Liver (tissue), 9 donors: ENCODE measurements around the gene HARS1. TPM values are rescaled to one million over a fixed set of nuclear protein-coding genes. Genes with fewer than 3 reads are reported as not detected.
"Not testable (repeated sequence)": the region's sequence is repeated elsewhere in the genome, so short reads cannot be mapped to it uniquely, and the experiment has no call there.

Experiments used
- DNase-seq: peaks from one replicate; pipeline ENCODE4 v3.0.0-alpha.2; 2017; ENCODE audit warnings: low spot score
- H3K27ac ChIP-seq, 2 donors: one replicate each; pipeline ENCODE4 v1.7.0; 2013; ENCODE audit warnings: inconsistent platforms in 2 of 2, low read length in 2 of 2, control low read depth in 1 of 2, low read depth in 1 of 2, mild to moderate bottlenecking in 1 of 2
- H3K27me3 ChIP-seq, 4 donors: one replicate each; pipeline versions ENCODE4 v1.6.1 to v1.7.0; 2013; ENCODE audit warnings: low read length in 3 of 4, inconsistent platforms in 1 of 4, mild to moderate bottlenecking in 1 of 4, moderate library complexity in 1 of 4; ENCODE audit not compliant: control insufficient read depth in 4 of 4, insufficient read depth in 4 of 4
- H3K36me3 ChIP-seq, 4 donors: one replicate each; pipeline versions ENCODE4 v1.6.1 to v1.7.0; 2013; ENCODE audit warnings: low read length in 3 of 4, mild to moderate bottlenecking in 3 of 4, low read depth in 1 of 4, moderate library complexity in 1 of 4; ENCODE audit not compliant: control insufficient read depth in 4 of 4, insufficient read depth in 3 of 4
- H3K4me1 ChIP-seq, 4 donors: one replicate each; pipeline versions ENCODE4 v1.6.1 to v1.7.0; 2013; ENCODE audit warnings: low read length in 3 of 4, mild to moderate bottlenecking in 3 of 4, moderate library complexity in 1 of 4; ENCODE audit not compliant: control insufficient read depth in 4 of 4, insufficient read depth in 4 of 4
- H3K4me3 ChIP-seq, 3 donors: one replicate each; pipeline versions ENCODE4 v1.6.1 to v1.7.0; 2013; ENCODE audit warnings: low read length in 3 of 3, control low read depth in 1 of 3, low read depth in 1 of 3, mild to moderate bottlenecking in 1 of 3
- H3K9ac ChIP-seq, 2 donors: one replicate each; pipeline ENCODE4 v1.7.0; 2013; ENCODE audit warnings: low read length in 2 of 2, mild to moderate bottlenecking in 2 of 2, moderate library complexity in 2 of 2, control low read depth in 1 of 2, low read depth in 1 of 2
- H3K9me3 ChIP-seq, 4 donors: one replicate each; pipeline versions ENCODE4 v1.6.1 to v1.7.0; 2013; ENCODE audit warnings: low read length in 3 of 4; ENCODE audit not compliant: control insufficient read depth in 4 of 4
- ATF3 ChIP-seq: IDR thresholded peaks from 2 replicates; pipeline ENCODE4 v1.6.1; 2016; ENCODE audit warnings: antibody characterized with exemption
- CTCF ChIP-seq: fragments of 150-350 bp; IDR thresholded peaks from 2 replicates; pipeline ENCODE4 v1.5.1; 2017; ENCODE audit warnings: improper control_type of control experiment, low read depth, low read length; ENCODE audit not compliant: missing input control
- EGR1 ChIP-seq, 2 donors: IDR thresholded peaks; 2 replicates each; pipeline ENCODE4 v1.6.1; 2016 to 2018; ENCODE audit warnings: antibody characterized with exemption in 2 of 2, low read depth in 2 of 2
- FOXA1 ChIP-seq: IDR thresholded peaks from 2 replicates; pipeline ENCODE4 v1.6.1; 2016; ENCODE audit warnings: antibody characterized with exemption
- FOXA2 ChIP-seq: IDR thresholded peaks from 2 replicates; pipeline ENCODE4 v1.6.1; 2016; ENCODE audit warnings: antibody characterized with exemption
- GABPA ChIP-seq, 2 donors: IDR thresholded peaks in 1 of 2; conservative IDR thresholded peaks in 1 of 2; 2 replicates each; pipeline ENCODE4 v1.6.1; 2016; ENCODE audit warnings: antibody characterized with exemption in 2 of 2, mild to moderate bottlenecking in 1 of 2, moderate library complexity in 1 of 2
- HNF4A ChIP-seq, 2 donors: conservative IDR thresholded peaks; 2 replicates each; pipeline ENCODE4 v1.6.1; 2016; ENCODE audit warnings: antibody characterized with exemption in 2 of 2, mild to moderate bottlenecking in 2 of 2
- MAX ChIP-seq: IDR thresholded peaks from 2 replicates; pipeline ENCODE4 v1.6.1; 2016; ENCODE audit warnings: antibody characterized with exemption
- NR2F2 ChIP-seq: IDR thresholded peaks from 2 replicates; pipeline ENCODE4 v1.6.1; 2016; ENCODE audit warnings: antibody characterized with exemption
- RAD21 ChIP-seq, 2 donors: IDR thresholded peaks; 2 replicates each; pipeline ENCODE4 v1.6.1; 2016; ENCODE audit warnings: antibody characterized with exemption in 2 of 2, mild to moderate bottlenecking in 2 of 2
- REST ChIP-seq: IDR thresholded peaks from 2 replicates; pipeline ENCODE4 v1.6.1; 2016; ENCODE audit warnings: antibody characterized with exemption, mild to moderate bottlenecking
- ZBTB33 ChIP-seq: IDR thresholded peaks from 2 replicates; pipeline ENCODE4 v1.6.1; 2016; ENCODE audit warnings: antibody characterized with exemption
- WGBS: extraction: QIAGEN DNeasy Blood & Tissue Kit; methylation state at CpG from one replicate; pipeline ENCODE4 v1.1.7; 2013; 5-methylcytosine and 5-hydroxymethylcytosine counted together
- polyA plus RNA-seq, 2 donors: library from polyadenylated mRNA; stranded (reverse) in 1 of 2; unstranded in 1 of 2; fragments of 200-250 nt in 1 of 2; fragments of >200 nt in 1 of 2; fragmentation: Nextera tagmentation in 1 of 2; extraction: Ambion mirVana in 1 of 2; gene quantifications; one replicate each; pipeline versions ENCODE4 v1.2.1 to v1.2.3, GENCODE V29; 2013 to 2015
- total RNA-seq, 2 donors: library from RNA; depleted of rRNA; stranded (reverse); fragments of >200 nt; gene quantifications; one replicate each; pipeline ENCODE4 v1.2.3, GENCODE V29; 2014
- donor health status: healthy.
- donor health status: healthy.
- donor health status: healthy.
- donor health status: healthy.
- donor health status: healthy.

The HARS1 gene
- total and polyA plus RNA-seq, 4 donors, result 31.2 to 57.1 (median 37.3) TPM

GRCh38 chr5:140718266-140718592 is 27.1 kb upstream of the HARS1 start:
- DNase-seq, result no peak
- H3K9me3 ChIP-seq, result no peaks in the 10 kb centered on the region
- H3K36me3 ChIP-seq, result no peaks in the 10 kb centered on the region
- no peaks in the 10 kb centered on the region for H3K27me3 ChIP-seq
- 80% methylated on average over 7 of the region's 7 CpGs for WGBS
- H3K27ac ChIP-seq, result no peak overlapping the region
- H3K4me1 ChIP-seq, result no peaks in the 10 kb centered on the region
- TF ChIP-seq GABPA (IDR thresholded peaks at IDR 0.05 in 1 of 2, conservative IDR thresholded peaks at IDR 0.05 in 1 of 2), result no peak
- no peak for TF ChIP-seq EGR1 (IDR thresholded peaks at IDR 0.05; ENCODE audit: low read depth in 2 of 2)
- TF ChIP-seq ZBTB33, result no peak
- TF ChIP-seq CTCF, result no peak
- TF ChIP-seq ATF3, result no peak
- no peak for TF ChIP-seq FOXA1
- no peak for TF ChIP-seq NR2F2
- TF ChIP-seq FOXA2, result no peak
- TF ChIP-seq REST, result no peak
- no peak overlapping the region for H3K9ac ChIP-seq
- no peak overlapping the region for H3K4me3 ChIP-seq

GRCh38 chr5:140716238-140716637 is 25.1 kb upstream of the HARS1 start:
- not testable (repeated sequence) for H3K9me3 ChIP-seq, H3K4me1 ChIP-seq, H3K36me3 ChIP-seq, H3K4me3 ChIP-seq, H3K27me3 ChIP-seq, H3K27ac ChIP-seq, H3K9ac ChIP-seq, DNase-seq
- 90% methylated on average over 2 of the region's 2 CpGs for WGBS

- Histone ChIP-seq H3K27ac (no peak overlapping the region), H3K4me3 (no peak overlapping the region), H3K4me1 (peaks cover 0 to 5% (median 2%) of the 10 kb centered on the region in 4 donors), H3K9me3 (no peaks in the 10 kb centered on the region), H3K9ac (no peak overlapping the region), H3K27me3 (no peaks in the 10 kb centered on the region), H3K36me3 (no peaks in the 10 kb centered on the region)
- DNase-seq, result no peak
- 84% methylated on average over 1 of the region's 1 CpG for WGBS
- no peak for TF ChIP-seq NR2F2
- no peak for TF ChIP-seq ZBTB33
- TF ChIP-seq FOXA1, result no peak
- no peak for TF ChIP-seq MAX
- TF ChIP-seq REST, result no peak
- TF ChIP-seq RAD21 (IDR thresholded peaks at IDR 0.05), result no peak
- TF ChIP-seq ATF3, result no peak
- no peak for TF ChIP-seq HNF4A (conservative IDR thresholded peaks at IDR 0.05)
Measured at GRCh38 chr5:140713562-140714094, 22.5 kb upstream of the HARS1 start.
